Right ventricle myocardium inferior (tissue), 1 donor: Measurements from ENCODE around the gene PLGLB1. TPM values are rescaled to one million over a fixed set of nuclear protein-coding genes. Genes with fewer than 3 reads are reported as not detected.
A peak's percentile ranks its signal among the peaks of the same experiment; 100 is the strongest.
"Not testable (repeated sequence)": the region's sequence is repeated elsewhere in the genome, so short reads cannot be mapped to it uniquely, and the experiment has no call there.

Experiments
- ATAC-seq: fragments of 200-7000 bp; cut with Tn5 transposase; one replicate; pipeline ENCODE4 v1.9.1; 2020; ENCODE audit warnings: mild to moderate bottlenecking, moderate library complexity
- DNase-seq: peaks from one replicate; pipeline ENCODE4 v3.0.0; 2021; ENCODE audit errors: missing footprints
- intact Hi-C: fragments of 100-400 bp; cut with DNase I; formaldehyde crosslinking; loops from one replicate; pipeline ENCODE4 v1.11.0; 2022
- long read RNA-seq: library from polyadenylated mRNA; unstranded; transcript quantifications from one replicate; pipeline ENCODE4 v2.0.0, GENCODE V29; 2021
- total RNA-seq: library from RNA; stranded (reverse); fragmentation: NEBNext Ultra II Directional; extraction: Animal tissue kit (Norgen Biotek cat#: 25700); gene quantifications from one replicate; pipeline ENCODE4 v1.2.1, GENCODE V29; 2021
- donor health status: DM: no; HTN: yes; CAD: no; lungs with severe emphysema.

The PLGLB1 gene
- 1.4 TPM for total RNA-seq
- long read RNA-seq = 0 reads

DNA sequence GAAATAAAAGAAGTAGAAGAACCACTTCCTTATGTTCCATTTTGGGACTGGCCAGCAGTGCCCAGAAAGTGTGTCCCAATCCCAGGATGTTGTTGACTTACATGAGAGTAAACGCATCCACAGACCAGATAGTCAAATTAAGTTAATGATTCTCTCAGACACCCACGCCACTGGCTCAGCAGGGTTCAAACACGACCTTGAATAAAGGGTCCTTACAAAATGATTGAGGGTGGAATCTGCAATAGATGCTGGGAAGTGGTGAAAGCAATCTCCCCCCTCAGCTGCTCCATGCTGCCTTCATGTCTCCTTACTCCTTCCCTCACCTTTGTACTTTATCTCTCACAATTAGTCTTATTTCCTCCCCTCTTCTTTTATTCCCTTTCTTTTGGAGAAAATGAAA lies at the start of gene PLGLB1:
Gene PLGLB1 (minus strand): TSS at position 101 of the 400 bp plus-strand sequence. CDS start 61 bp downstream, at position 40.
- intact Hi-C loops, ATAC-seq, DNase-seq: not testable (repeated sequence)

DNA sequence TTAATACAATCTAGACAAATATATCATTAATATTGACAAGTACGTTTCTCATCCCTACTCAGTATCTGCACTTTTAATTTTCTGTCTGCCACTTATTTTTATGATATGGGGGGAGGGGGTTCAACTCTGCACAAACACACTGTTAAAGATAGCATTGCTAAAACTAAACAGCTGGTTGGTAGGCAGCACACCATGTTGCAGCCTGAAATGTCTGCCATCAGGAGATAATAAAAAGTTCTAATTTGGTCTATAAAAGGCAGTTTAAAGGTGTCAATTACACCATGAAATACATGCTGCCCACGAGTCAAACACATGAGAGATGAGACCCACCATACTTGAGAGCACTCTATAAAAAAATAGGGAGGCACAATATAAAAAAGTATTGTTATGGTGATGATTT lies 42.7 kb upstream of the PLGLB1 start:
- DNase-seq, intact Hi-C loops, ATAC-seq: not testable (repeated sequence)

DNA sequence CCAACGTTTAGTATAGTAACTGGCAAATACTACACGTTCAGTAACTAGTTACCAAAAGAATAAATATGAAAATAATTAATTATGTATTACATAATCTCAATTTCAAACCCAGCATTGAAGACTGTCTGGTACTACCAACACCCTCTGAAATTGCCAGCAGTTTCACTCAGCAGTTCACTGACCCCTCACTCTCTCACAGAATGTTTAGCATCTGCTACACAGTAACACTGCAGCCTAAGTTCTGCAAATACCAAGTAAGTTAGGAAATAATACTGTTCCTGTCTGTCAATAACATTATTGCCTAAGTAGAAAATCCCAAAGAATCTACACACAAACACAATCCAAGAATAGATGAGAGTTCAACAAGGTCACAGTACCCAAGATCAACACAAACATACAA lies 41.8 kb upstream of the PLGLB1 start:
- DNase-seq, intact Hi-C loops, ATAC-seq: not testable (repeated sequence)

DNA sequence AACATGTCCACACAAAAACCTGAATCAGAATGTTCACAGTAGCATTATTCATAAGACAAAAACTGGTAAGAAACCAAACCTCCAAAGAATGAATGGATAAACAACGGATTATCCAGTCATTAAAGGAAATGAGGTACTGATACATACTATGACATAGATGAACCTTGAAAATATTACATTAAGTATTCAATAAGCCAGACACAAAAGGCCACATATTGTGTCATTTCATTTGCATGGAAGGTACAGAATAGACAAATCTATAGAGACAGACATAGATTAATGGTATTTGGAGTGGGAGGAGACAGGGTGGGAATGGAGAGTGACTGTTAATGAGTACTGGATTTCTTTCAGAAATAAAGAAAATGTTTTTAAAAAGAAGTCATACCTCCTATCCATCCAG lies 39.9 kb upstream of the PLGLB1 start:
- ATAC-seq, intact Hi-C loops, DNase-seq: not testable (repeated sequence)

DNA sequence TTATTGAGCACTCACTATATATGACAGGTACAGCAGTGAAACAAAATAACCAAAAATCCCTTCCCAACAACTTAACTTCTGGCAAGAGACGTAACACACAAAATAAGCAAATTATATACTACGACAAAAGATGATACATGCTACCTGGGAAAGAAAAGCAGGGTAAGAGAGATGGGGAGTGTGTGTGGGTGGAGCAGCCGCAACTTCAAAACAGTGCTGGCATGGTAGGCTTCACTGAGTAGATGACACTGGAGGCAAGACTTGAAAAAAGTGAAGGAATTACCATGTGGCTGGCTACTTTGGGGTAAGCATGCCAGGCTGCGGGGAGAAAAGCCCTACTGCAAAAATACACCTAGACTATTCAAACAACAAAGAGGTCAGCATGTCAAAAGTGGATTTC lies 36.0 kb upstream of the PLGLB1 start:
- intact Hi-C loops, DNase-seq, ATAC-seq: not testable (repeated sequence)

DNA sequence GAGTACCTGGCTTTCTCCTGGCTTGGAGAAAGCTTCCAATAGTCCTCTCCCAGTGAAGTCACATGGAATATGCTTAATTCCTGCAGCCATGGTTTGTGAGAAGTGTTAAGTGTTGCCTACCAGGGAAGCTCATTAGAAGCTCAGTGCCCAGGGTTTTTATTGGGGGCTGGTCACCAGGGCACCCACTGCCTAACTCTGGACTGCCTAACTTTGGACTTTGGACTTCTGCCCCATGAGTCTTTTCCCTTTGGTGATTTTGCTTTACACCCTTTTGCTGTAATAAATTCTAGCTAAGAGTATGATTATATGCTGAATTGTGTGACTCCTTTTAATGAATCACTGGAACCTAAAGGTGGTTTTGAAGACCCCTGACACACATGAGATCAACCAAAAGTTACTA lies 35.2 kb upstream of the PLGLB1 start:
- DNase-seq, ATAC-seq, intact Hi-C loops: not testable (repeated sequence)

DNA sequence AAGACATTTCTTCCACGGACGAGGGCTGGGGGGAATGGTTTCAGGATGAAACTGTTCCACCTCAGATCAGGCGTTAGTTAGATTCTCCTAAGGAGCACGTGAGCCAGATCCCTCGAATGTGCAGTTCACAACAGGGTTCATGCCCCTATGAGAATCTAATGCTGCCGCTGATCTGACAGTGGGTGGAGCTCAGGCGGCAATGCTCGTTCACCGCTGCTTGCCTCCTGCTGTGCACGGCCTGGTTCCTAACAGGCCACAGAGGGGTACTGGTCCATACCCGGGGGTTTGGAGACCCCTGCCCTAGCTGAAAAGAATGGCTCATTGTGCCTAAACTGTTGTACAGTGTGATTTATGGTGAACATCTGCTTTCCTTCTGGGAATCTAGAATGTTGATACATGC lies 34.8 kb upstream of the PLGLB1 start:
- intact Hi-C loops, DNase-seq: not testable (repeated sequence)
- ATAC-seq = peak; percentile 29

DNA sequence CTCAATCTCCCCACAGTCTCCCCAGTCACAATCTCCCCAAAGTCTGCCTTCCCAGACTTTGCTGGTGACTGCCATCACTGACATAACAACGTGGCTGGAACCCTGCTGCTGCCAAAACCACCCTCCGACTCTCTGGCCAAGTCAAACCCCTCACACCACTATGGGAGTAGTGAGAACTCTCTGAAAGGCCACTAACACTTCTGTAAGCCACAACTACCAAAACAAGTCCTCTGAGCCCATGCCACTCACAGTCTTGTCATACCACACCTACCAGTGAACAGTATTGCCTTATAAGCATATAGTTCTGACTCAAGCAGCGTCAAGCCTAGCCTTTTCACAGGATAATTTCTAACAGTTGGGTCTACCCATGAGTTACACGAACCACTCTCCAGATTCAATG lies 32.7 kb upstream of the PLGLB1 start:
- intact Hi-C loops, DNase-seq: not testable (repeated sequence)
- peak; percentile 12 for ATAC-seq

DNA sequence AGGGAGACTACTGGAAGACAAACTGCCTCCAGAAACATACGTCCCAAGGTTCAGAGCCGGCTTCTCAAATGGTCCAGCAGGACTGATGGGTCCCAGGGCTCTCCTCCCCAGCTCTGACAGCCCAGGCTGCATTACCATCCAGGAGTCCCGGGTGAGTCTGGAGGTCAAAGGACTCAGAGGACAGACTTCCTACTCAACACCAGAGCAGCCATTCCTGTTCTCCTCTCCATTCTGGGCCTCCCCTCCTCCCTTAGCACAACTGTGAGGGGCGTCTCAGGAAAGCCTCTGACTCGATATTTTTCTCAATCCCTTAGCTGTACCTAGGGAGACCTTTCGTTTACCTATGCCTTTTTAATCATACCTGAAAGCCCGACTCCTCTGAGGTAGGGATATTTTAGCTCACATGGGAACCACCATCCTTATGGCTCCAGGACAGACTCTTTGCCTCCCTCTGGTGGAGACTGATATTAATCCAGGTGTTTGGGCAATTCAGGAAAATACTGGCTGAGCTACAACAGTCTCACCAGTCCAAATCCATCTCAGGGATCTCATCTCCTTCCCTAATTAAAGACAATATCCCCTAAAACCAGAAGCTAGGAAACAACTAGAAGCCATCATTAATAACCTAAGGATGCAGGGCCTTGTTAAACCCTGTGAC lies 19.8 kb upstream of the PLGLB1 start:
- intact Hi-C loops, DNase-seq: not testable (repeated sequence)
- peak; percentile 57 for ATAC-seq

DNA sequence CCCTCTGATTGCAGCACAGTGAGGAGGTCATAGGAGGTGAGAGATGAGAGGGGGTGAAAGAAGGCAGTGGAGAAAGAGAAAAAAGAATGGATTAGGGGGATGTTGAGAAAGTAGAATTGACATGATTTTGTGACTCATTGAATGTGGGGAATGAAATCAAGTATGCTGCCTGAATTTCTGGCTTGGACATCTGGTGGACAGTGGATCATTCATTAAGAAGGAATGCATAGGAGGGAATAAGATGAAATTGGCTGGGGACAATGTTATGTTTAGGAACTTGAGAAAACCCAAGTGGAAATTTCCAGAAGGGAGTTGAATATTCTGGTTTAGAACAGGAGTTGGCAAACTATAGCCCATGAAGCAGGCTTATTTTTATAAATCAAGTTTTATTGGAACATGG lies 7.0 kb upstream of the PLGLB1 start:
- intact Hi-C loops, DNase-seq, ATAC-seq: not testable (repeated sequence)

DNA sequence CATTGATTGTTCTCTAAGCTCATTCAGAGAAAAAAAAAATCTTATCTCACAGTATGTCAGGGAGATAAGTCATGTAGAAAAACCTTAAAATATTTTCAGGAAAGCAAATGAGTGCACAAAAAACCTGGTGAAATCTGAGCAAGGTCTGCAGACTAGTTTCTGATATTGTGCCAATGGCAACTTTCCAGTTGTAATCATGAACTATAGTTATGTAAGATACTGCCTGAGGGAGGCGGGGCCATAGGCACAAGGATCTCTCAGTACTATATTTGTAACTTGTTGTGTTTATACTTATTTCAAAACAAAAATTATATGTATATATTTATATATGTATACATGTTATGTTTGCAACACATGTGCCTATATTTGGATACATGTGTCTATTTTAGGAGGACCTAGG lies 5.2 kb upstream of the PLGLB1 start:
- DNase-seq, intact Hi-C loops: not testable (repeated sequence)
- ATAC-seq = peak; percentile 62

DNA sequence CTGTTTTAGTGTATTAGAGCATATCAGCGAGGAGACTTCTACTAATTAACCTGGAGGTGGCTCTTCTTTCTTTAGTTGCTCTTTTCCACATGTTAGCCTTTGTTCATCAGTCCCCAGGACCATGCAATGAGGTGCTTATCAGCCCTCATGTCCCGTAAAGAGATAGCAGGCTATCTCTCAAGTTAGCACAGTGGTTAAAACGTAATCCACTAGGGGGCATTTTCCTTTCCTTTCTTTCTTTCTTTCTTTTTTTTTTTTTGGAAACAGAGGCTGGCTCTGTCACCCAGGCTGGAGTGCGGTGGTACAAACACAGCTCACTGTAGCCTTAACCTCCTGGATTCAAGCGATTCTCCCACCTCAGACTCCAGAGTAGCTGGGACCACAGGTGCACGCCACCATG lies 4.3 kb upstream of the PLGLB1 start:
- intact Hi-C loops, DNase-seq: not testable (repeated sequence)
- peak; percentile 44 for ATAC-seq

DNA sequence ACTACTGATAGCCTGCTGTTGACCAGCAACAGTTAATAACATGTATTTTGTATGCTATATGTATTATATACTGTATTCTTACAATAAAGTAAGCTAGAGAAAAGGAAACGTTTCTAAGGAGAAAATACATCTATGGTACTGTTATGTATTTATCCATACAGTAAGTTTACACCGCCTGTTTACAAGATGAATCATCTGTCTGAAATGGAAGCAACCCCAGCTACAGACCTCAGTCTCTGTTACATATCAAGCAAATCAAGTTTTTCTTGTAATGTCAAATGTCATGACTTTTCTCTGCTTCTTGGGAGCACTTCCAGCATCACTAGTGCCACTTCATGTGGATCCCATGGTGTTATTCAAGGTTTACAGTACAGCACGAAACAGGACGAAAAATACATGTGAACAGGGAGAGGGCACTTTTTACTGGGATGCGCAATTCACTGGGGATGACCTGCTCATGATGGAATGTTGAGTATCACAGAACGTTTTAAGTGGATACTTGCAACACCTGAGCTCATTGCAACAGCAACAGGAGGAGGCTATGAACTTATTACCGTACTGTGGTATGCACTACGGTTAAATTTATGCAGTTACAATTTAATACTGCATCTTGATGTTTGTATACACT lies 2.5 kb upstream of the PLGLB1 start:
- ATAC-seq, DNase-seq, intact Hi-C loops: not testable (repeated sequence)

DNA sequence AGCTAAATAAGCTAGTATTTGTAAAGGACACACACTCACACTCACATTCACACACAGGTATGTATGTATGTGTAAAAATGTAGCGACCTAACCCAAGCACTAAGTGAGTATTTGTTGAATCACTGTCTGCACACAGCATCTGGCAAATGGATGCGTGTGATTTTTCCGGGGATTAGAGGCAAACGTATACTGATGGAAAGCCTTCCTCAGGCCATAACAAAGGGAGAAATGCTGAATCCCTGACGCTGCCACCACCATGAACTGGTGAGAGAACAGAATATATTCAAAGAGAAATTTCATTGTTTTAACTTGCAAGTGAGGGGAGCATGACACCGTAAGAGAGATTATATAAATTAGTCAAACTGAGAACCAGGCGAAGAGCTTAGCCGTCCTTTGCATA lies 601 bp downstream of the PLGLB1 start:
- DNase-seq, ATAC-seq, intact Hi-C loops: not testable (repeated sequence)

DNA sequence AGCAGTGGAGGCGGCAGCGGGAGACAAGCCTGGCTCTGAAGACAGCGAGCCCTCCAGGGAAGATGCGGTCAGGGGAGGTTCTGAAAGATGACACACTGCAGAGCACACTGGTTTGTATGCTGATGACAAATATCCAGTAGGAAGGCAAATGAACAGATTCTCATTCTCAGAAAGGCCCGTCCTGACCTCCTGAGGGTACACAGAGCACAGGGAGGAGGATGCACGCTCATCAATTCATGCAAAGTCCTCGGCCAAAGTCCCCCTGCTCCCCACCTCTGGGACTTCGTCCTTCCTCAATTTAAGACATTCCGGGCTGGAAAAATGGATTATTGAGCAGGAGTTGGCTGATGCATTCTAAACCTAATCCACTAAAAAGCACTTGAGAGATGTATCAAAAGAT lies 2.6 kb downstream of the PLGLB1 start:
- intact Hi-C loops, DNase-seq: not testable (repeated sequence)

DNA sequence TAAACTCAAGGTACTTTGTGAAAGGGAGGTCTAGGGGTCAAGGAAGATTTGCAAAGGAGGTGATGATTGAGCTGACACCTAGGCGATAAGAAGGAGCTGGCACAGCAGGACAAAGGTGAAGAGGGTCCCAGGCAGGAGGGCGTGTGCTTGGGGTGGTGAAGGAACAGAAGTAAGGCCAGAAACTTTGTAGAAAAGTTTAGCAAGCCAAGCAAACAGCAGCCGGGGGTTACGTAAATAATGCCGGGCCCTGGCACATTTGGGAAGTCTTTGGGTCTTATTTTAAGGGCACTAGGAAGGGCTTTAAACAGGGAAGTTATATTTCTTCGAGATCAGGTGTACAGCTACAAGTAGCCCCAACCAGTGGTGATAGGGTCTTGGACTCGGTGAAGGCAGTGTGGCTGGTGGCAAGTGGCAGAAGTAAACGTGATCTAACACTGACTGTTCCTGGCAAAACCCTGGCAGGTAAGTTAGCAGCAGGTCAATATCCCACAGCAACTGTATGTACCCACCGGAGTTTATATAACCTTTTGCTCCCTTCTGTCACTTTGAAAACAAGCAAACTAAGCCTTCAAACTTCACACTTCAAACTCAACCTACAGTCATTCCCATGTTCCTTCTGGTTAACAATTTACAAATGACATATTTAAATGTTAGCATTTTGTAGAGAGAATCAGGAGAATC lies 7.0 kb downstream of the PLGLB1 start:
- DNase-seq, intact Hi-C loops, ATAC-seq: not testable (repeated sequence)

More for the DNA sequence above, 2.6 kb downstream of the PLGLB1 start:
- ATAC-seq = not testable (repeated sequence)

DNA sequence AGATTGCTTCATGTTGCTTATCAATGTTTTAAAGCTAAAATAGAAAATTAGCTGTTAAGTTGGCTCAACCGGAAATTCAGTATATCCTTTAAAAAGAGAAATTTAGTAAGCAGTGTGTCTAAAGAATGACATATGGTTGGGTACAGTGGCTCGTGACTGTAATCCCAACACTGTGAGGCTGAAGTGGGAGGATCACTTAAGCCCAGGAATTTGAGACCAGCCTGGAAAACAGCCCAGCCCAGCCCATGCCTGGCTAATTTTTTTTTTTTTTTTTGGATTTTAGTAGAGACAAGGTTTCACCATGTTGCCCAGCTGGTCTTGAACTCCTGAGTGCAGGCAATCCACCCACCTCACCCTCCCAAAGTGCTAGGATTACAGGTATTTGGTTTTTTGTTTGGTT lies 17.2 kb downstream of the PLGLB1 start:
- ATAC-seq, intact Hi-C loops, DNase-seq: not testable (repeated sequence)
